ENCODE results near the gene MORC2. TPM values are rescaled to one million over a fixed set of nuclear protein-coding genes. Genes with fewer than 3 reads are reported as not detected.

MORC2 gene
- total RNA-seq, 2 experiments from 2014 or later = 18.3 to 18.6 TPM

DNA sequence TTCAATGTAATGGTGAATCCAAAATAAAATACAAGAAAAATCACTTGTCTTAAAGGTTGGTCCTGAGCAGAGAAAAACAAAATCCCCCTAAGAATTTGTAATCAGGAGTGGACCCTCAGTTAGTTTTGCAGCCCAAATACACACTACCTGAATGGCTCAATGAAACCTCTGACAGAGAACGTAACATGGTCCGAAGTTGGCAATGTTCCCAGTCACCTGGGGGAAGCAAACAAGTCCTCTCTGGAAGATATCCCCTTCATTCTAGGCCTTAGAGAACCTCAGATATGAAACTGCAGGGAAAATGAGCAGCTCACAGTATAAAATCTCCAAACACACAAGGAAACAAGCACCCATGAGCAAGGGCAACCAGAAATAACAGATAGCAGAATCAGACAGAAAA is 58.2 kb downstream of the MORC2 start:
- DNase-seq = no peak
- H3K4me1 Mint-ChIP-seq (ENCODE audit: low read depth) = no peaks in the 10 kb centered on the region
- peaks cover under 1% of the 10 kb centered on the region for H3K9me3 Mint-ChIP-seq
- CTCF ChIA-PET = interaction anchor here (2.3 kb wide), 1 partner anchor 10 kb away, joined by 10 read pairs; no protein-coding TSS in a partner anchor
- intact Hi-C loops (cut with micrococcal nuclease) = no loop called here
- peaks cover 8% of the 10 kb centered on the region for H3K36me3 Mint-ChIP-seq (ENCODE audit: low read depth)
- no peak overlapping the region for H3K4me3 Mint-ChIP-seq
- H3K27me3 Mint-ChIP-seq (ENCODE audit: low read depth) = no peaks in the 10 kb centered on the region
- no peak overlapping the region for H3K27ac Mint-ChIP-seq

DNA sequence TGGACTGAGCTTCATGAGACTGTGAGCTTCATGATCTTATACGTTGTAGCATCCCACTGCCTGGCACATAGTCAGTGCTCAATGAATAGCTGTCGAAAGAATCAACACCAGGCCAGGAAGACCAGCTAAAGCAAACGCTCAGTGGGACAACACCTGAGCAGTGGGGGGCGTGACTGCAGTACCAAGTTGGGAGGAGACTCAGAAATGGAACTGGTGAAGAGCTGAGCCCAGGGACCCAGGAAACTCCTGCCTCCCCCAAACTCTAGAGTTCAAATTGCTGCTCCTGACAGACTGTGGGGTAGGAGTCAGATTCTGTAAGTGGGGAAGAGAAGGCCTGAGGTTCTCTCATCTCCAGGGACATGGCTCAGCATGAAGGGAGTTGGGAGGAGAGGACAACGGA is 59.3 kb downstream of the MORC2 start:
- intact Hi-C loops (cut with micrococcal nuclease) = no loop called here
- CTCF ChIA-PET = interaction anchor here (2.3 kb wide), 1 partner anchor 11 kb away, joined by 10 read pairs; no protein-coding TSS in a partner anchor
- peaks cover 9% of the 10 kb centered on the region for H3K36me3 Mint-ChIP-seq (ENCODE audit: low read depth)
- no peak overlapping the region for H3K27ac Mint-ChIP-seq
- no peaks in the 10 kb centered on the region for H3K27me3 Mint-ChIP-seq (ENCODE audit: low read depth)
- no peak overlapping the region for H3K4me3 Mint-ChIP-seq
- DNase-seq = no peak
- no peaks in the 10 kb centered on the region for H3K9me3 Mint-ChIP-seq
- no peaks in the 10 kb centered on the region for H3K4me1 Mint-ChIP-seq (ENCODE audit: low read depth)

DNA sequence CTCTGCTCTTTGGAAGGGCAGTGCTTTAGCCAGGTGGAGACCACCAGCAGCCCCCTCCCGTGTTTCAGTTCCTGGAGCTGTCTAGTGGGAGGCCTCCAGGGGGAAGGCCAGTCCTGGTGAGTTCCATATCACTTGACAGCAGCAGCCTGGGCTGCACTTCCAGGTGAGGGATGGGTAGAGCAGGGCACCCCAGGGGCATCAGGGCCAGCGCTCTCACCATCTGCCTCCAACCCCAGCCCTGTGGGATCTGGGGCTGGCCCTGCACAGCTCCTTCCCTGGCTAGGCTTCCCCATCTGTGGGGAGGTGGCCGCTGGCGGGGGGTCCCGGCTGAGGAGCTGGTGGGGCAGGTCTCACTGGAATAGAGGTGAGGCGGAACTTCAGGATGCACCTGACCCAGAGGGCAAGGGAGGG is 60.5 kb downstream of the MORC2 start:
- no peak overlapping the region for H3K4me3 Mint-ChIP-seq
- DNase-seq = no peak
- no peaks in the 10 kb centered on the region for H3K9me3 Mint-ChIP-seq
- CTCF ChIA-PET = interaction anchor here (1.7 kb wide), 1 partner anchor 11 kb away, joined by 12 read pairs; no protein-coding TSS in a partner anchor
- H3K36me3 Mint-ChIP-seq (ENCODE audit: low read depth) = peaks cover 11% of the 10 kb centered on the region
- no peak overlapping the region for H3K27ac Mint-ChIP-seq
- intact Hi-C loops (cut with micrococcal nuclease) = no loop called here
- no peaks in the 10 kb centered on the region for H3K27me3 Mint-ChIP-seq (ENCODE audit: low read depth)
- peaks cover under 1% of the 10 kb centered on the region for H3K4me1 Mint-ChIP-seq (ENCODE audit: low read depth)

DNA sequence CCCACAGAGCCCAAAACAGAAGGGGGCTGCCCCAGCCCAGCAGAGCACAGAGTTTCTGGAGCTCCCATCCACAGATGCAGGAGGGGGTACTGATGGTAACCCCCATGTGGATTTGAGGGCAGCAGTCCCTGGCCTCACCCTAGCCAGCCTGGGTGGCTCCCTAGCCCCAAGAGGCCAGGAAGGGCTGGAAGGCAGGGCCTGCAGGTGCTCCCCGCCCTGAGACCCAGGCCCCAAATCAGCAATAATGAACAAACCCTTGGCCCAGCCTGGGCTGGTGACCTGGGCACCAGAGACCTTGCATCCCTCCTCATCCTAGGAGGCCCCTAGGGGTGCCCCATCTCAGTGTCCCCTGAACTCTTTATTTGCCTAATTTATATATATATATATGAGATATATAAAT is 61.6 kb downstream of the MORC2 start:
- CTCF ChIA-PET = interaction anchor here (1.7 kb wide), 1 partner anchor 13 kb away, joined by 12 read pairs; no protein-coding TSS in a partner anchor
- peaks cover 19% of the 10 kb centered on the region for H3K36me3 Mint-ChIP-seq (ENCODE audit: low read depth)

DNA sequence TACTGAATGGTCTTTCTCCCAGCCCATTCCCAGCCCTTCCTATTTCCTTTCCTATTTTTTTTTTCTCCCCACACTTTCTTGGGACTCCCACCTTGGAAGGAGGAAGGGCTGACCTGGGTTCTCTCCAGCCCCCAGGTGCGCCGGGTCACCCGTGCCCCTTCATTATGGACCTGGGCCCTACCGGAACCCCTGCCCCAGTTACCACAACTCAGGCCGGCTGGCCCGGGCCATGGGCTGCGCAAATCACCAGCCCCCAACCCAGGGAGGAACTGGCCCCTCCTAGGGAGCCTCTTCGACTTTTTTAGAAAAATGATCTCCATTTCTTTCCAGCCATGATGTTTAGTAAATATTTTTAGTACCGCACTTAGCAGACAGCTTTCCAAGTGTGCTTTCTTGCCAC is 62.2 kb downstream of the MORC2 start:
- no peak for DNase-seq
- intact Hi-C loops (cut with micrococcal nuclease) = no loop called here
- H3K36me3 Mint-ChIP-seq (ENCODE audit: low read depth) = peaks cover 21% of the 10 kb centered on the region
- no peak overlapping the region for H3K4me3 Mint-ChIP-seq
- CTCF ChIA-PET = no interaction called here
- no peak overlapping the region for H3K27ac Mint-ChIP-seq
- no peaks in the 10 kb centered on the region for H3K9me3 Mint-ChIP-seq
- H3K27me3 Mint-ChIP-seq (ENCODE audit: low read depth) = no peaks in the 10 kb centered on the region
- H3K4me1 Mint-ChIP-seq (ENCODE audit: low read depth) = peaks cover 4% of the 10 kb centered on the region

More for the DNA sequence above, 61.6 kb downstream of the MORC2 start:
- no peaks in the 10 kb centered on the region for H3K9me3 Mint-ChIP-seq
- H3K4me3 Mint-ChIP-seq = no peak overlapping the region
- no peaks in the 10 kb centered on the region for H3K27me3 Mint-ChIP-seq (ENCODE audit: low read depth)
- intact Hi-C loops (cut with micrococcal nuclease) = no loop called here
- no peak overlapping the region for H3K27ac Mint-ChIP-seq
- DNase-seq = no peak
- peaks cover 4% of the 10 kb centered on the region for H3K4me1 Mint-ChIP-seq (ENCODE audit: low read depth)

DNA sequence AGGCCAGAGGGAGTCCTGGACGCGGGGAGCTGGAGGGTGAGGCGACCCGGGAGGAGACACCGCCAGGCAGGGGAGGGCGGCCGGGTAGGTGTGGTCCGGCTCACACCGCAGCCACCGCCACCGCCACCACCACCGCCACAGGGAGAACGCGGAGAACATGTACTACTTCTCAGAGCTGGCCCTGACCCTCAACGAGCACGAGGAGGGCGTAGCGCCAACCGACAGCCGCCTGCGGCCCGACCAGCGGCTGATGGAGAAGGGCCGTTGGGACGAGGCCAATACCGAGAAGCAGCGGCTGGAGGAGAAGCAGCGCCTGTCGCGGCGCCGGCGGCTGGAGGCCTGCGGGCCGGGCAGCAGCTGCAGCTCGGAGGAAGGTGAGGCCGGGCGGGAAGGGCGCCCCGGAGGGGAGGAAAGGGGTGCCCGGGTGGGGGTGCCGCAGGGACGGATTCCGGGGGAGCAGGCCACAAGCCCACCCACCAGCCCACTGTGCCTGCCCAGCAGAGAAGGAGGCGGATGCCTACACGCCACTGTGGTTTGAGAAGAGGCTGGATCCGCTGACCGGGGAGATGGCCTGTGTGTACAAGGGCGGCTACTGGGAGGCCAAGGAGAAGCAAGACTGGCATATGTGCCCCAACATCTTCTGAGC is 62.8 kb downstream of the MORC2 start:
- peaks cover 21% of the 10 kb centered on the region for H3K36me3 Mint-ChIP-seq (ENCODE audit: low read depth)
- no peaks in the 10 kb centered on the region for H3K9me3 Mint-ChIP-seq
- intact Hi-C loops (cut with micrococcal nuclease) = no loop called here
- CTCF ChIA-PET = no interaction called here
- no peak for DNase-seq
- peaks cover 4% of the 10 kb centered on the region for H3K4me1 Mint-ChIP-seq (ENCODE audit: low read depth)
- no peak overlapping the region for H3K4me3 Mint-ChIP-seq
- no peaks in the 10 kb centered on the region for H3K27me3 Mint-ChIP-seq (ENCODE audit: low read depth)
- no peak overlapping the region for H3K27ac Mint-ChIP-seq

DNA sequence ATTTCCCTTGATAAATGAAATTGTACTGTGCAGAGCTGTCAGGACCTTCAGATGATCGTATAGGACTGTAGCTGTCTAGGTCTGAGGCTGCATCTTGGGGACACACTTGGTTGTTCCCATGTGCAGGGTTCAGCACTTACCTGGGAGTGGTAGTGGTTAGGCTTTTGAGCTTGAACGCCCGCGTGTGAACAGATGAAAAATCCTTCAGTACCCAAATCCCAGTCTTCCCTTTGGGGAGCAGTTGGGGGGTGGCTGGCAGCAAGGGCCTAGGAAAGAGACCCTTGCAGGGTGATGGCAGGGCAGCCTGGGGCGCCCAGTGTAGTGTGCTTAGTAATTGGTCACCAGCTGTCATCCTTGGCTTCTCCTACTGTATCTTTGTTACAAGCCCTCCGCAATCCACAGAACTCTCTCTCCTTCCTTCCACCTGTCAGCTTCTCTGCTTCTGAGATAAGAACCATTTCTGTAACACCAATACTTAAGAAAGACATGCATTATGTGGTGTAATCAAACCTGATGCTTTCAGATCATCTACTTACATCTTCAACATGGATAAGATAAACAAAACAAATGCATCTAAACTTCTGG is 64.6 kb downstream of the MORC2 start:
- no peaks in the 10 kb centered on the region for H3K27me3 Mint-ChIP-seq (ENCODE audit: low read depth)
- no peak for DNase-seq
- peaks cover 4% of the 10 kb centered on the region for H3K4me1 Mint-ChIP-seq (ENCODE audit: low read depth)
- H3K9me3 Mint-ChIP-seq = no peaks in the 10 kb centered on the region
- H3K4me3 Mint-ChIP-seq = no peak overlapping the region
- H3K27ac Mint-ChIP-seq = no peak overlapping the region
- peaks cover 16% of the 10 kb centered on the region for H3K36me3 Mint-ChIP-seq (ENCODE audit: low read depth)
- CTCF ChIA-PET = interaction anchor here (1.5 kb wide), 1 partner anchor 16 kb away, joined by 4 read pairs; no protein-coding TSS in a partner anchor
- intact Hi-C loops (cut with micrococcal nuclease) = no loop called here

DNA sequence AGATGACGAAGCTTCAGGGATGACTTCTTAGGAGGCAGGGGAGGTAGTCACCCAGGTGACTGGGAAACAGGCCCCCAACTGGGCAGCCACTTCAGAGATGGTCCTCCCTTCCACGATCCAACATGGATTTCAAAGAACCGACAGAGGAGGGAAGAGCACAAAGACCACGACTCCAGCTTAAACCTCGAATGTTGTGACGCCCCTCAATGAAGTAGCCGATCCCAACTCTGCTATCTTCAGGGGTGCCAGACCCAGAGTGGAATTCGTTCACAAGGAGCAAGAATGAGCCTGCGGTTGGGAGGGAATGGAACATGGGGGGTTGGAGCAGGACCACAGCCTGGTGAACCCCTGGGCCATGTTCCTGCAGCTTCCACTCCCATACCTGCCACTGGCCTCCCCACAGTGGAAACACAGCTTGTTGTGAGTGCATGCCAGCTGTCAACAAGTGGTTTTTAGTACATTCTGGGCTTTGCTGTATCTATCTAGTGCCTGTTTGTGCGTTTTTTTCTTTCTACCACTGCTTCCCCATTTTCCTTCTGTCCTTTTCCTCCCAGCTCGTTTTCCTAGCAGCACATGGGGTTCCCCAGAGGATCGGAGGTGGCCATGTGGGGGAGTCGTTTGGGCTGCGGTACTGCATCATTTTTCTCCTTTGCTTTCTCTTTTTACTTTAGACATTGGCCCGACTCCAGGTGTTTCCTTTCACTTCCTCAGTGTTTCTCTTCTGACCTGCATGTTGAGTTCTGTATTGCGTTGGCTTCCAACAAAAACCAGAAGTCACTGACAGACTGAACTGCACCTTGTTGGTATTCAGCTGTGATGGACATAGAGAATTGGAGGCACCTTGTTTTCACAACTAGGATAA is 65.8 kb downstream of the MORC2 start:
- H3K27ac Mint-ChIP-seq = no peak overlapping the region
- intact Hi-C loops (cut with micrococcal nuclease) = no loop called here
- H3K9me3 Mint-ChIP-seq = no peaks in the 10 kb centered on the region
- H3K4me1 Mint-ChIP-seq (ENCODE audit: low read depth) = peaks cover 4% of the 10 kb centered on the region
- no peak for DNase-seq
- no peaks in the 10 kb centered on the region for H3K27me3 Mint-ChIP-seq (ENCODE audit: low read depth)
- CTCF ChIA-PET = interaction anchor here (1.5 kb wide), 1 partner anchor 17 kb away, joined by 4 read pairs; no protein-coding TSS in a partner anchor
- H3K4me3 Mint-ChIP-seq = no peak overlapping the region
- H3K36me3 Mint-ChIP-seq (ENCODE audit: low read depth) = peaks cover 20% of the 10 kb centered on the region

DNA sequence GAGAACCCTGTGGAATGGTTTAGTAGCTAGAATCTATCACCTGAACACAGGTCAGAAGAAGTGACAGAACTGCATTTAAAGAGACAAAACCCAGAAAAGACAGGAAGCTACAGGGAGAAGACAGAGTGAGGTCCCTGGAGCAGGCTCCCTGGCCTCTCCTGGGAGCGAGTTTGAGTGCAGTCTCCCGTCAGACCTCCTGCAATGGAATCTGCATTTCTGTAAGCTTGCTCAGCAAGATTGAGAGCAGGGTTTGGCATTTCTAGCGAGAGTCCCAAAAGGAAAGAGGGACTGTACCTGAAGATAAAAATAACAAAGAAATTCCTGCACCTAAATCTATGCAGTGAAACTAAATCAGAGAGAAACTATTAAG is 74.2 kb downstream of the MORC2 start:
- intact Hi-C loops (cut with micrococcal nuclease) = no loop called here
- Mint-ChIP-seq H3K4me1 (ENCODE audit: low read depth) (peaks cover 33% of the 10 kb centered on the region), H3K9me3 (no peaks in the 10 kb centered on the region), H3K36me3 (ENCODE audit: low read depth) (peaks cover 3% of the 10 kb centered on the region), H3K4me3 (no peak overlapping the region), H3K27me3 (ENCODE audit: low read depth) (no peaks in the 10 kb centered on the region), H3K27ac (no peak overlapping the region)
- DNase-seq = no peak
- CTCF ChIA-PET = interaction anchor here (0.6 kb wide), 1 partner anchor 24 kb away, joined by 3 read pairs; no protein-coding TSS in a partner anchor

DNA sequence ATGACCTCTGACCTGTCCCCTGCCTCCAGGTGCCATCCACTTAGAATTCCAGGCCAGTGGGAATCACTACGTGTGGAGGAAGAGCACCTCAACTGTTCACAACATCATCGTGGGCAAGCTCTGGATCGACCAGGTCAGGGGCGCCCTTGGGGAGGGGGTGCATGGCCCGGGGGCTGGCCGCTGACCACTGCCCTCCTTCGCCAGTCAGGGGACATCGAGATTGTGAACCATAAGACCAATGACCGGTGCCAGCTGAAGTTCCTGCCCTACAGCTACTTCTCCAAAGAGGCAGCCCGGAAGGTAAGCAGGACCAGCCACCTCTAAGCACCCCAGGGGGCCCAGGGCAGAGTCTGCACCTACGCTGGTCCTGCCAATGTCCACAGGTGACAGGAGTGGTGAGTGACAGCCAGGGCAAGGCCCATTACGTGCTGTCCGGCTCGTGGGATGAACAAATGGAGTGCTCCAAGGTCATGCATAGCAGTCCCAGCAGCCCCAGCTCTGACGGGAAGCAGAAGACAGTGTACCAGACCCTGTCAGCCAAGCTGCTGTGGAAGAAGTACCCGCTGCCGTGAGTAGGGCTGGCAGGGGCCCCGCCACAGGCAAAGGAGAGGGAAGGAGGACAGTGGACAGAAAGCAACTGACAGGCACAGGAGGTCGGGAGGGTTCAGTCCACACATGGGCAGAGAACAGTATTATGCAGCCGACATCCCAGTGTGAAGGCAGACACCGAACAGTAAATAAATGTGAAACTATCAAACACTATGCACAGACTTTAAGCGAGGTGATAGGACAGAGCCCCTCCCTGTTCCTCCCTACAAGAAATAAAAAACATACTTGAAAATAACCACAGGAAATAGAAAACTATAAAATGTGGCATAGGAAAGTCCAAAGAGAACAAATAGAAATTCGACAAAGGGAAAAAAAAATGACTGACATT is 74.9 kb downstream of the MORC2 start:
- peak overlapping the region; percentile 17 for H3K4me3 Mint-ChIP-seq
- peaks cover 3% of the 10 kb centered on the region for H3K36me3 Mint-ChIP-seq (ENCODE audit: low read depth)
- peaks cover 33% of the 10 kb centered on the region for H3K4me1 Mint-ChIP-seq (ENCODE audit: low read depth)
- H3K27ac Mint-ChIP-seq = peak overlapping the region; percentile 77
- intact Hi-C loops (cut with micrococcal nuclease) = no loop called here
- CTCF ChIA-PET = no interaction called here
- no peaks in the 10 kb centered on the region for H3K9me3 Mint-ChIP-seq
- DNase-seq = no peak
- no peaks in the 10 kb centered on the region for H3K27me3 Mint-ChIP-seq (ENCODE audit: low read depth)

DNA sequence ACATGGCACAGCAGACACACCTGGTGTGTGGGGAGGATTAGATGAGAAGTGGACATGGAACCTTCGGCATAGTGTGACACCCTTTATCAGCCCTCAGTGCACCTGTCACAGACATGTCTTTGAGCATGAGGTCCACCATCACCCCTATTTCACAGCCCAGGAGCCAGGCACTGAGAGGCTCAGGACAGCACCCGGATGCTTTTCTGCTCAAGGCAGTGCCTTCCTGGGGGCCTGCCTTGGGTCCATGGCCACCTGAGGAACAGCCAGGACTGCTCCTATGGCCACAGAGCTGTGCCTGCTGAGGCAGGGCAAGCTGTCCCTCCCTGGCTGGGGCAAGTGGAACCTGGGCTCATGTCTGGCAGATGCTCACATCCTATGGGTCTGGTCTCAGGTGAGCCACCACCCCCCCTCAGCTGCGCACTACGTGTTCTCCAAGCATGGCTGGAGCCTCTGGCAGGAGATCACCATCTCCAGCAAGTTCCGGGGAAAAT is 75.8 kb downstream of the MORC2 start:
- intact Hi-C loops (cut with micrococcal nuclease) = no loop called here
- DNase-seq = no peak
- CTCF ChIA-PET = interaction anchor here (0.9 kb wide), 1 partner anchor 29 kb away, joined by 3 read pairs; no protein-coding TSS in a partner anchor
- no peaks in the 10 kb centered on the region for H3K27me3 Mint-ChIP-seq (ENCODE audit: low read depth)
- H3K9me3 Mint-ChIP-seq = no peaks in the 10 kb centered on the region
- no peak overlapping the region for H3K27ac Mint-ChIP-seq
- H3K4me1 Mint-ChIP-seq (ENCODE audit: low read depth) = peaks cover 33% of the 10 kb centered on the region
- no peak overlapping the region for H3K4me3 Mint-ChIP-seq
- no peaks in the 10 kb centered on the region for H3K36me3 Mint-ChIP-seq (ENCODE audit: low read depth)
